SU-DHL-6 (cell line): ENCODE measurements around the gene CYP26A1.

Source experiments
- CTCF ChIP-seq: fragments of 200-600 bp; sonication (generic); IDR thresholded peaks from one replicate; pipeline ENCODE4 v1.5.1; 2017; ENCODE audit warnings: antibody characterized with exemption, mild to moderate bottlenecking, low read length, moderate library complexity; ENCODE audit not compliant: insufficient read depth, poor library complexity, severe bottlenecking
- EZH2phosphoT487 ChIP-seq: fragments of 200-600 bp; sonication (generic), shearing (Covaris generic); conservative IDR thresholded peaks from 2 replicates; pipeline ENCODE4 v1.6.1; 2018; ENCODE audit warnings: mild to moderate bottlenecking, antibody characterized with exemption, low read length, moderate library complexity, mixed read lengths

- no peak for TF ChIP-seq CTCF
- TF ChIP-seq EZH2phosphoT487, result no peak
These were observed 39.3 kb downstream of the CYP26A1 start for GRCh38 chr10:93113042-93113441.
